Forelimb muscle (tissue), 1 donor: Measurements from ENCODE around the gene DLX3. TPM values are rescaled to one million over a fixed set of nuclear protein-coding genes. Genes with fewer than 3 reads are reported as not detected.

Experiments
- DNase-seq: peaks from one replicate; pipeline ENCODE4 v3.0.0-alpha.2; 2013; ENCODE audit warnings: low read depth
- polyA plus RNA-seq: library from polyadenylated mRNA; unstranded; fragments of 120-200 nt; gene quantifications from one replicate; pipeline ENCODE4 v1.2.1, GENCODE V29; 2013; ENCODE audit not compliant: insufficient read length

DLX3 gene
- polyA plus RNA-seq, 1 donor, result not detected

GRCh38 chr17:49972486-49973270 lies 22.3 kb downstream of the DLX3 start:
- DNase-seq, result no peak

GRCh38 chr17:49971848-49972485 lies 23.1 kb downstream of the DLX3 start:
- no peak for DNase-seq

- no peak for DNase-seq
Measured at GRCh38 chr17:49971199-49971847, 23.7 kb downstream of the DLX3 start.

DNA sequence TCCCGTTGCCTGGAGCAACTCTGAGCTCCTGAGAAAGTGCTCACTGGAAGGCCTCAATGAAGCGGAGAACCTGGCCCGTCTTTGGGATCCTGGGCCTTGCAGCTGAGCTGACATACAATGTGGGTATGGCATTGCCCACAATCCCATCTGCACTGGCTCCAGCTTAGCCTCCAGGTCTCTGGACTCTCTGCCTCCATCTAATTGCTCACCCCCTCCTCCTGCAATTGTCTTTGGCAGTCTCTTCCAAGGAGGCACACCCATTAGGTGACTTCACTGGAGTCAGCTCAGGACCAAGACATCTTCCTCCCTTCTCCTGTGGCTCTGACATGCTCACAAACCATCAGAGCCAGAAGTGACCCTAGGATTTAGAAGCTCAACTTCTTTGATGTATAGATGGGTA lies 24.5 kb downstream of the DLX3 start:
- DNase-seq, result no peak

GRCh38 chr17:49969795-49970389 lies 25.1 kb downstream of the DLX3 start:
- no peak for DNase-seq

DNA sequence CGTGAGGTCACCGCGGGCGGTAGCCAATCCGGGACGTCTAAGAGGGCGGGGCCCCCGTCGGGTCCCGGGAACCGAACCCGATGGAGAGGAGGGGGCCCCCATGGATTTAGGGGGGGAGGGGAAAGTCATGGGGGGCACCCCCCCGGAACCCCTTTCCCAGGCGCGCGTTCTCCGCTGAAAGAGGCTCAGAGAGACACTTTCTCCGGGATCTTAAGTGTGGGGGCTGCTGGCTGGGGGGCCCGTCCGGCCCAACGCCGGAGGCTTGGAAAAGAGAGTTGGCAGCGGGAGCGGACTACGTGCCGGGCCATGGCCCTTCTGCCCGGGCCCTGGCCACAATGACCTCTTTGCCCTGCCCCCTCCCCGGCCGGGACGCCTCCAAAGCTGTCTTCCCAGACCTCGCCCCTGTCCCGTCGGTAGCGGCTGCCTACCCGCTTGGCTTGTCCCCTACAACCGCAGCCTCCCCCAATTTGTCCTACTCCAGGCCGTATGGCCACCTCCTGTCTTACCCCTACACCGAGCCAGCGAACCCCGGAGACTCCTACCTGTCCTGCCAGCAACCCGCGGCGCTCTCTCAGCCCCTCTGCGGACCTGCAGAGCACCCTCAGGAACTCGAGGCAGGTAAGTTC lies 25.8 kb downstream of the DLX3 start, which contains the start of gene DLX4:
DLX4 (plus strand) TSS at position 57 of the 626 bp plus-strand sequence; CDS start at position 336, 279 bp downstream.
- DNase-seq, result no peak

- DNase-seq, result no peak
Measured at GRCh38 chr17:49968405-49969133, 26.5 kb downstream of the DLX3 start.

- no peak for DNase-seq
Measured at GRCh38 chr17:49967621-49968404, 27.2 kb downstream of the DLX3 start.

GRCh38 chr17:49967205-49967604 lies 27.8 kb downstream of the DLX3 start:
- no peak for DNase-seq

GRCh38 chr17:49966767-49967166 lies 28.3 kb downstream of the DLX3 start:
- no peak for DNase-seq

DNA sequence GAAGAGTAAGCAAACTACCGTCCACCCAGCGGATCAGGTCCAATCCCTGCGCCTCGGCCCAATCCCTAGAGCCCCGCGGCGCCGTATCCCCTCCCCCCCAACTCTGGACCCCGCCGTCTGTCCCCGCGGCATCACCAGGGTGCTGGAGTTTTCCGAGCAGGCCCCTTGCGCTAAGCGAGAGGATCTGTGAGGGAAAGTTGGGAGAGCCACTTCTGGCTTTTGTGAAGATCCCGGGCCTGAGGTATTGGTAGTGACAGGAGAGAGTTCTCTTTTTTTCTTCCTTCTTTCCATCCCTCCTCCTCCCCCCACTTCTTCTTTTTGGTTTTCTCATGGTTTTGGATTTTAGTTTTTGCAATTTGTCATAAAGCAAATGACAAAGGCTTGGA lies 29.5 kb downstream of the DLX3 start:
- DNase-seq, result no peak

DNA sequence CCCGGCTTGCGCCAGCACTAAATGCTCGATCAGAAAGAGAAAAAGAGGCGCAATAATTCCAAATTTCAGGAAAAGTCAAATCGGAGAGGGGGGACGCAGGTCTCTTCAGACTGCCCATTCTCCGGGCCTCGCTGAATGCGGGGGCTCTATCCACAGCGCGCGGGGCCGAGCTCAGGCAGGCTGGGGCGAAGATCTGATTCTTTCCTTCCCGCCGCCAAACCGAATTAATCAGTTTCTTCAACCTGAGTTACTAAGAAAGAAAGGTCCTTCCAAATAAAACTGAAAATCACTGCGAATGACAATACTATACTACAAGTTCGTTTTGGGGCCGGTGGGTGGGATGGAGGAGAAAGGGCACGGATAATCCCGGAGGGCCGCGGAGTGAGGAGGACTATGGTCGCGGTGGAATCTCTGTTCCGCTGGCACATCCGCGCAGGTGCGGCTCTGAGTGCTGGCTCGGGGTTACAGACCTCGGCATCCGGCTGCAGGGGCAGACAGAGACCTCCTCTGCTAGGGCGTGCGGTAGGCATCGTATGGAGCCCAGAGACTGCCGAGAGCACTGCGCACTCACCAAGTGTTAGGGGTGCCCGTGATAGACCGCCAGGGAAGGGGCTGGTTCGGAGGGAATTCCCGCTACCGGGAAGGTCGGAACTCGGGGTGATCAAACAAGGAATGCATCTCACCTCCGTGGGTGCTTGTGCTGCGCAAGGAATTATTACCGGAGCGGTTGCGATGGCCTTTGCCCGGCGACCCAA lies 30.1 kb downstream of the DLX3 start:
- no peak for DNase-seq

GRCh38 chr17:49964303-49964768 lies 30.7 kb downstream of the DLX3 start:
- no peak for DNase-seq

DNA sequence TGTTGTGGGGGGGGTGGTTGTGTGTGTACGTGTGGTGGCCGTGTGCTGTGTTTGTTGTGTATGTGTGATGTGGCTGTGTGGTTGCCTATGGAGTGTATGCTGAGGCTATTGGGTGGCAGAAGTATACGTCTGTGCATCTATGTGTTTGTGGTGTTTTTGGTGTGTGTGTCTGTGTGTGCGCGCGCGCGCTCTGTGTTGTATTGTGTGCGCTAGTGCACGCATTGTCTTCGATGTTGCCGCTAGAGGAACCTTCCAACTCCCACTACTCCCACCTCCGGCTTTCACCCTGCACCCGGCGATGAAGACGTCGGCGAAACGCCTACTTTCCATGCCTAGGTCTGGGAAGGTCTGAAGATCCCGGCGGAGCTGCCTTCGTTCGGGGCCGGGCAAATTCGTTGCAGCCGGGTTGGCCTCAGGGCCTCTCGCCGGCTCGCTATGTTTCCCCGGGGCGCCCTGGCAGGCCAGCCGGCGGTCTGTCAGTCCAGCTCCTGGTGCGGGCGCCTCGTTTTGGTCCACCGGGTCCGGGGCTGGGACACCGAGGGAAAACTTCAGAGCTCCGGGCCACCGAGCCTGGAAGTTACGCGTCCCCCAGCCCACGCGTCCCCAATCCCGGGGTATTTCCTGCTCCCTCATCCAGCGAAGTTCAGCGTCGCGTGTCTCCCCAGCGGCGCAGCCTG lies 31.3 kb downstream of the DLX3 start:
- no peak for DNase-seq

GRCh38 chr17:49963309-49963625 lies 31.8 kb downstream of the DLX3 start:
- DNase-seq, result no peak

DNA sequence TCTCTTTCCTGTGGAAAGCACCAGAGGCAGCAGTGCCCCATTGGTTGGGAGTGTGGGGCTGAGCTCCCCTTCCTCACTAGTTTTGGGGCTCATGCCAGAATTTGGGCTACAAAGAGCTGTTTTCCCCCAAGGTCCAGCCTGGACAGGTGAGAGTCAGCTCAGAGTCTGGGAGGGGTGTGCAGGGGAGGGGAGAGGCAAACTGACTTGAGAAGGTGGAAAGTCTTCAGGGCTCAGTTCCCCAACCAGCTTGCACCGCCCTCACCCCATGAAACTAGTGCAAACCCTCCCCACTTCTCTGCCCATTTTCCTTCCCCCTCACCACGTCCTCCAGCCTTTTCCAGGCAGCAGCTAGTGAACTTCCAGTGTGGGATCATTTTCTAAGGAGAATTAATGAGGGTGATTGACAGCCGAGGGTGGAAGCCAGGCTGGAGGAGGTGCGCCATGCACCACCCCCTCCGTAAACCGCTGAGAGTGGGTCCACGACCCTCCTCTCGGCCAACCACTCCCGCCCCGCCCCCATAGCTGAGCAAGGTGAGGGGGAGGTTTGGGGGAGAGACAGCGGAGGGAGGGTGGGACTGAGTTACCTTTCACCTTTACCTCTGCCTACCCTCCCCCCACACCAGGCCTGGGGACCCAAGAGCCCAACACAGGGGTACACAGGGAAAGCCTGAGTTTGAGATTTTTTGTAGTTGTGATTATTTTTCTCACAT lies 32.3 kb downstream of the DLX3 start:
- no peak for DNase-seq

DNA sequence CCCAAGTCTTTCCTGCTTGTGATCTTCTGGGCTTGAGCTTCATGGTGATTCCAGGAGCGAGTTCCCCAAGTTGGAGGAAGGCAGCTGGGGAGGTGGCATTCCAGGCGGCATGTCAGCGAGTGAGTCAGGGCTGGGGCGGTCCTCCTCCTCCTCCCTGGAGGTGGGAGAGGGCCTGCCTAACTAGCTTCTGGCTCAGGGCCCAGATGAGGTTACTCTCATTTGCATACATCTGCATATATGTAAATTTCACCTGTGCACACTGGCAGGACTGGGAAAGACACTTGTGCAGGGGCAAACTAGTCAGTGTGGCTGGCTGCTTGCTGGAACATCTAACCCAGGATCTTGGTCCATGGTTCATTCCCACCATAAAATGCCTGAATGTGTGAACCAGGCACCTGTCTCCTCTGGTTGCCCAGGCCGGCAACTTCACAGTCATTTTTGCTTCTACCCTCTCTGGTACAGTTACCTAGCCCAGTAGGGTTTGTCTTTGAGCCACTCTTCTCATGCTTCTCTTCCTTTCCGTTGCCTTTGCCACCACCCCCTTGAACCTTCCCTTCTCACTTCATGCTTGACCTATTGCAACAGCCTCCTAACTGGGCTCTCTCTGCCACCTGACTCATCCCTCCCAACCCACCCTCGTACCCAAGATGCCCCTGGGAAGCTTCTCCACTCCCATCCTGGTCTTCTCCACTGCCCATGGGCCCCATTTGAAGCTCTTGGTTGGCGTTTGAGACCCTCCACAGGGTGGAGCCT lies 35.7 kb downstream of the DLX3 start:
- DNase-seq, result no peak

- no peak for DNase-seq
Measured at GRCh38 chr17:49958723-49959122, 36.3 kb downstream of the DLX3 start.
